Activated B cell treated with CpG ODN at 0.5 μM for 24 hours (primary cell): ENCODE measurements around the gene SH3PXD2A. TPM values are rescaled to one million over a fixed set of nuclear protein-coding genes. Genes with fewer than 3 reads are reported as not detected.

ENCODE experiments used
- ATAC-seq: fragments of 200-7000 bp; cut with Tn5 transposase; one replicate; pipeline ENCODE4 v1.10.0; 2021; ENCODE audit warnings: low read depth, mild to moderate bottlenecking, moderate library complexity
- CTCF ChIA-PET: fragments of 350-600 bp; sonication (Branson Sonifier 250); formaldehyde crosslinking; loops from one replicate; lab custom pipeline; 2021; ENCODE audit warnings: antibody characterized with exemption; lab: Charles Lee
- POLR2A ChIA-PET: fragments of 350-600 bp; sonication (Branson Sonifier 250); formaldehyde crosslinking; loops from one replicate; lab custom pipeline; 2021; ENCODE audit warnings: antibody characterized with exemption; lab: Charles Lee
- DNase-seq: peaks from one replicate; pipeline ENCODE4 v3.0.0; 2022
- H3K27ac Mint-ChIP-seq: one replicate; pipeline ENCODE4 v1.8.0; 2020; ENCODE audit warnings: mixed read lengths
- H3K27me3 Mint-ChIP-seq: one replicate; pipeline ENCODE4 v1.8.0; 2021; ENCODE audit warnings: mixed read lengths
- H3K36me3 Mint-ChIP-seq: one replicate; pipeline ENCODE4 v1.8.0; 2021; ENCODE audit warnings: low read depth, mixed read lengths
- H3K4me1 Mint-ChIP-seq: one replicate; pipeline ENCODE4 v1.8.0; 2021; ENCODE audit warnings: mixed read lengths
- H3K4me3 Mint-ChIP-seq: one replicate; pipeline ENCODE4 v1.8.0; 2020; ENCODE audit warnings: mild to moderate bottlenecking, mixed read lengths
- H3K9me3 Mint-ChIP-seq: one replicate; pipeline ENCODE4 v1.8.0; 2020; ENCODE audit warnings: mixed read lengths
- intact Hi-C: fragments of 100-400 bp; cut with micrococcal nuclease; formaldehyde crosslinking; loops from one replicate; pipeline ENCODE4 v1.15.1; 2024
- total RNA-seq: library from RNA; stranded (reverse); gene quantifications from 2 replicates; pipeline ENCODE4 v1.2.3, GENCODE V29; 2022
- TF ChIP-seq, protein P1 (sequence below): fragments of 200-600 bp; IDR thresholded peaks from one replicate; pipeline ENCODE4 v1.8.0; 2022; ENCODE audit warnings: antibody characterized with exemption, mild to moderate bottlenecking

SH3PXD2A gene
- total RNA-seq, 1 donor from 2014 or later = 18.2 TPM

DNA sequence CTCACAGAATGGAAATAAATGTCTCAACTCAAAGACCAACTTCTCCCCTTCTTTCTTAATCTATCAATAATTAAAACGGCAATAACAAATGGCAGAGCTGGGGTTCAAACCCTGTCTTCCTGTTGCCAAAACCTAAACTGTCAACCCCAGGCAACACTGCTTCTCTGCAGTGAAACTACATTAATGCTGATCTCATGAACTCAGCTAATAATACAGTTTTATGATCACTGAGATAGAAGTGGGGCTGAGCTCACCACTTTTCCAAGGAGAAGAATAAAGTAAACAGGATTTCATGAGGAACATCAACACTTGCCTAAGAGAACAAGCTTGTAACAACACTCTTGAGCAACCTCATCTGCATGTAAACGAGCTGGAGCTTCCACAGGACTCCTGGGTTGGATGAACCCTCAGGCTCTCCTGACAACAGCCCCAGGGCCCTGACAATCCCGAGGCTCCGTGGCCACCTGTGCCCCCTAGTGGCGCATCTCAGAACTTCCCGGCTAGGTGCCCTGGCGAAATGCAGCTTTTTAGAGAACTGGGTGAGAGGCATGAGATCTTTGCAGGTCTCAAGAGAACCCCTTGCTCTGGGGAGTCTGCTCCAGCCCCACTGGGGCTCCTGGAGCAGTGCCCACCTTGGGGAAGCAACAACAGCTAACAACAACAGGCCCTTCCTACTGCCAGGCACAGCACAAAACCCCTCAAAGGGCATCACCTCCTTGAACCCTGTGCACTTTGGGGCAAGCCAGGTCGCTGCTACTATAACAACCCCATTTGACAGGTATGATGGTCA is 169.3 kb downstream of the SH3PXD2A start:
- intact Hi-C loops = loop anchor here (1.0 to 5.0 kb wide), 4 partner anchors 26 to 269 kb away; no protein-coding TSS in a partner anchor
- TF ChIP-seq, protein P1, sequence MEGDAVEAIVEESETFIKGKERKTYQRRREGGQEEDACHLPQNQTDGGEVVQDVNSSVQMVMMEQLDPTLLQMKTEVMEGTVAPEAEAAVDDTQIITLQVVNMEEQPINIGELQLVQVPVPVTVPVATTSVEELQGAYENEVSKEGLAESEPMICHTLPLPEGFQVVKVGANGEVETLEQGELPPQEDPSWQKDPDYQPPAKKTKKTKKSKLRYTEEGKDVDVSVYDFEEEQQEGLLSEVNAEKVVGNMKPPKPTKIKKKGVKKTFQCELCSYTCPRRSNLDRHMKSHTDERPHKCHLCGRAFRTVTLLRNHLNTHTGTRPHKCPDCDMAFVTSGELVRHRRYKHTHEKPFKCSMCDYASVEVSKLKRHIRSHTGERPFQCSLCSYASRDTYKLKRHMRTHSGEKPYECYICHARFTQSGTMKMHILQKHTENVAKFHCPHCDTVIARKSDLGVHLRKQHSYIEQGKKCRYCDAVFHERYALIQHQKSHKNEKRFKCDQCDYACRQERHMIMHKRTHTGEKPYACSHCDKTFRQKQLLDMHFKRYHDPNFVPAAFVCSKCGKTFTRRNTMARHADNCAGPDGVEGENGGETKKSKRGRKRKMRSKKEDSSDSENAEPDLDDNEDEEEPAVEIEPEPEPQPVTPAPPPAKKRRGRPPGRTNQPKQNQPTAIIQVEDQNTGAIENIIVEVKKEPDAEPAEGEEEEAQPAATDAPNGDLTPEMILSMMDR = peak; percentile 61
- POLR2A ChIA-PET = interaction anchor here (0.6 to 0.9 kb wide), 5 partner anchors 25 to 1129 kb away, joined by 3 to 6 read pairs (median 5); no protein-coding TSS in a partner anchor
- ATAC-seq = peak; percentile 96
- no peaks in the 10 kb centered on the region for H3K9me3 Mint-ChIP-seq
- CTCF ChIA-PET = interaction anchor here (0.7 to 3.1 kb wide), 26 partner anchors 8 to 283 kb away, joined by 3 to 27 read pairs (median 4); no protein-coding TSS in a partner anchor
- H3K4me3 Mint-ChIP-seq = no peak overlapping the region
- DNase-seq = peak; percentile 71
- no peak overlapping the region for H3K27ac Mint-ChIP-seq
- no peaks in the 10 kb centered on the region for H3K27me3 Mint-ChIP-seq
- H3K36me3 Mint-ChIP-seq = peaks cover 1% of the 10 kb centered on the region
- H3K4me1 Mint-ChIP-seq = peaks cover 15% of the 10 kb centered on the region

DNA sequence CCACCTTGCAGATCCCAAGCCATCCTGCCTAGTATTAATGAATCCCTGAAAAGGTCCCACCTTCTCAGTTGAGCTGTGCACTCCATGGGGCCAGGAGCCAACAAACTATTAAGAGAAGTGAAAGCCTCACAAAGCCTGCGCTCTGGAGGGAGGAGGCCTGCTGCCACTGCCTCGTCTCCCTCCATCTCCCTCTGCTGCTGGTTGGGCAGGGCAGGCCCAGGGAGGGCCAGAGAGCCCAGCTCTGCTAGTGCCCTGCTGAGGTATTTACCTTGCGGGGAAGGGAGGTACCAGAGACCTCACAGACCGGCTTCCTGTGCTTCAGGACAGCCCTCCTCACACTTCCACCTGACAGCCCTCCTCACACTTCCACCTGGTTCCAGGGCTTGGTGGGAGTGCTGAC is 171.5 kb downstream of the SH3PXD2A start:
- ChIA-PET POLR2A (no interaction called here), CTCF (interaction anchor here (1.2 kb wide), 1 partner anchor 79 kb away, joined by 4 read pairs; no protein-coding TSS in a partner anchor)
- DNase-seq (no peak), ATAC-seq (no peak)
- H3K27me3 Mint-ChIP-seq = no peaks in the 10 kb centered on the region
- H3K36me3 Mint-ChIP-seq = peaks cover 1% of the 10 kb centered on the region
- H3K27ac Mint-ChIP-seq = no peak overlapping the region
- no peaks in the 10 kb centered on the region for H3K9me3 Mint-ChIP-seq
- intact Hi-C loops = no loop called here
- TF ChIP-seq, protein P1 = no peak
- peaks cover 25% of the 10 kb centered on the region for H3K4me1 Mint-ChIP-seq
- H3K4me3 Mint-ChIP-seq = no peak overlapping the region

DNA sequence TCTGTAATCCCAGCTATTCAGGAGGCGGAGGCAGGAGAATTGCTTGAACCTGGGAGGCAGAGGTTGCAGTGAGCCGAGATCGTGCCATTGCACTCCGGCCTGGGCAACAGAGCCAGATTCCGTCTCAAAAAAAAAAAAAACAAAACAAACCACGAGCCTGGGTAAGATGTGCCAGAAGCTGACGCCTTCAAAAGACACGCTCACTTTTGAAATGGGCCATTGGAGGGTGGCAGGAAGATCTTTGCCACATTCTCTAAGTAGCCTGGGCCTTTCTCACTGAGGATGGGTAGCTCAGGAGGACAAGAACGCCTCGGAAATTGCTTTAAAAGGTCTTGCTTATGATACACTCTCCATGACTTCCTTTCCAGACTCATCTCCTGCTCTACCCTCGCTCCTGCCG is 172.7 kb downstream of the SH3PXD2A start:
- Mint-ChIP-seq H3K4me1 (peaks cover 37% of the 10 kb centered on the region), H3K9me3 (no peaks in the 10 kb centered on the region), H3K4me3 (no peak overlapping the region), H3K36me3 (peaks cover 1% of the 10 kb centered on the region), H3K27ac (no peak overlapping the region), H3K27me3 (no peaks in the 10 kb centered on the region)
- no peak for DNase-seq
- ChIA-PET POLR2A (no interaction called here), CTCF (interaction anchor here (1.1 kb wide), 1 partner anchor 16 kb away, joined by 3 read pairs; no protein-coding TSS in a partner anchor)
- no peak for ATAC-seq
- intact Hi-C loops = no loop called here
- TF ChIP-seq, protein P1 = no peak

DNA sequence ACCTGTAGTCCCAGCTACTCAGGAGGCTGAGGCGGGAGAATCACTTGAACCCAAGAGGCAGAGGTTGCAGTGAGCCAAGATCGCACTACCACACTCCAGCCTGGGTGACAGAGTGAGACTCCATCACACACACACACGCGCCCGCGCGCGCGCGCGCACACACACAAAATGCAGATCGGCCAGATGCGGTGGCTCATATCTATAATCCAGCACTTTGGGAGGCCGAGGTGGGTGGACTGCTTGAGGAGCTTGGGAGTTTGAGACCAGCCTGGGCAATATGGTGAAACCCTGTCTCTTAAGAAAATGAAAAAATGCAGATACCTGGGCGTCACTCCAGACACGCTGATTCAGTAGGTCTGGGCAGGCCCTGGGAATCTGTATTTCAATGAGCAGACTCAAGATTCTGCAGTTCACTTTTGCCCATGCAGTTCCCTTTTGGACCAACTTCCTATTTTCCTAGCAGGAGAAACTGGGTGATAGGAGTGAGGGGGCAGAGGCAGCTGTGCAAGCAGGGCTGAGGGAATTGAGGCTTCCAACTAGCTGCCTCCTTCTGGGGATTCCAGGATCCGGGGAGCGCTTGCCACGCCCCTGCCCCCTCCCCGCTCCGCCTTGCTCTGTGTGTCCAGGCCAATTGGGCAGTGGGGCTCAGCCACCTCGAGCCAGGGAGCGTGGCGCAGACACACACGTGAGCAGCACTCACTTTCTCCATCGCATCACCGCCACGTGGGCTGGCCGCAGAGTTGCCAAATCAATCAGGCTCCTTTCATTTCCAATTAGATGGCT is 173.6 kb downstream of the SH3PXD2A start:
- POLR2A ChIA-PET = no interaction called here
- H3K27ac Mint-ChIP-seq = no peak overlapping the region
- no peak for DNase-seq
- H3K9me3 Mint-ChIP-seq = no peaks in the 10 kb centered on the region
- TF ChIP-seq, protein P1 = no peak
- intact Hi-C loops = no loop called here
- no peak for ATAC-seq
- no peak overlapping the region for H3K4me3 Mint-ChIP-seq
- no peaks in the 10 kb centered on the region for H3K27me3 Mint-ChIP-seq
- peaks cover 43% of the 10 kb centered on the region for H3K4me1 Mint-ChIP-seq
- CTCF ChIA-PET = interaction anchor here (1.1 kb wide), 1 partner anchor 16 kb away, joined by 3 read pairs; no protein-coding TSS in a partner anchor
- H3K36me3 Mint-ChIP-seq = peaks cover 1% of the 10 kb centered on the region

DNA sequence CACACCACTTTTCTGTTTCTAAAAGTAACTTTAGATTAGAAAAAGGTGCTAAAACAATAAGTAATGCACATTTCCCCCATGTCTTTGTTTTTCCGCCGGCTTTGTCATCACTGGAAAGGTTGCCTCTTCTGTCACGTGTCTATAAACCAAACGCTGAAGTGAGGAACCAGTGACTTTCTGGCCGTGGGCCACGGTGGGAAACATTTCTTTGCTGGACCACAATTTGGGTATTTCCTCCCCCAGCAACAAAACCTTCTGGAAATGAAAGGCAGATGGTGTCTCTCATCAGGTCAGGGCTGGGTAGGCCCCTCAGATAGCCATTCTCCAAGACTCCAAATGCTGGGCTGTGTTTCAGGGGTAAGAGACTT is 174.5 kb downstream of the SH3PXD2A start:
- ChIA-PET POLR2A (no interaction called here), CTCF (no interaction called here)
- Mint-ChIP-seq H3K27ac (no peak overlapping the region), H3K4me1 (peaks cover 40% of the 10 kb centered on the region), H3K27me3 (no peaks in the 10 kb centered on the region), H3K36me3 (peaks cover 1% of the 10 kb centered on the region), H3K4me3 (no peak overlapping the region), H3K9me3 (no peaks in the 10 kb centered on the region)
- ATAC-seq = no peak
- intact Hi-C loops = no loop called here
- TF ChIP-seq, protein P1 = no peak
- DNase-seq = no peak
